Stimulated activated CD8-positive, alpha-beta memory T cell treated with anti-CD3 and anti-CD28 coated beads, Interleukin-7, amount 100 ng/mL, for 24 hours (primary cell): ENCODE data around the gene NFE2L3.

ENCODE experiments used
- DNase-seq: peaks from one replicate; pipeline ENCODE4 v3.0.0-alpha.2; 2020; ENCODE audit warnings: low read depth

The NFE2L3 gene

GRCh38 chr7:26199301-26200037 is 47.5 kb downstream of the NFE2L3 start:
- peak; percentile 21 for DNase-seq

DNA sequence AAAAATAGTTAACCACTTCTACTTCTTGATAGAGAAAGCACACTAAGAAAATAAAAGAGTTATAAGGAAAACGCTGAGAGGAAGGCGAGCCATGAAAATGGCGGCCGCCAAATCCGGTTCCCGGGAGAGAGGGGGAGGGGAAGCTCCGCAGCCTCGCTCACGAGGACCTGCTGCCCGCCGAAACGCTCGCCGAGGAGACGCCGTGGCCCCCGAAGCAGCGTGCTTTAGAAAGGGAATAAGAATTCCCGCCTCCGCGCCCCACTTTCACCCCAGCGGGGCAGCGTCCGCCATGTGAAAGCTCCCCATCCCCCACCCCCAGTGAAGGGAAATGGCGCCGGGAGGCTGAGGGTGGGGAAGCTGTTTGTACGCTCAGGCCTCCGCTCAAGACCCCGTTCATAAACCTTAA is 48.0 kb downstream of the NFE2L3 start:
- DNase-seq, result peak; percentile 58

DNA sequence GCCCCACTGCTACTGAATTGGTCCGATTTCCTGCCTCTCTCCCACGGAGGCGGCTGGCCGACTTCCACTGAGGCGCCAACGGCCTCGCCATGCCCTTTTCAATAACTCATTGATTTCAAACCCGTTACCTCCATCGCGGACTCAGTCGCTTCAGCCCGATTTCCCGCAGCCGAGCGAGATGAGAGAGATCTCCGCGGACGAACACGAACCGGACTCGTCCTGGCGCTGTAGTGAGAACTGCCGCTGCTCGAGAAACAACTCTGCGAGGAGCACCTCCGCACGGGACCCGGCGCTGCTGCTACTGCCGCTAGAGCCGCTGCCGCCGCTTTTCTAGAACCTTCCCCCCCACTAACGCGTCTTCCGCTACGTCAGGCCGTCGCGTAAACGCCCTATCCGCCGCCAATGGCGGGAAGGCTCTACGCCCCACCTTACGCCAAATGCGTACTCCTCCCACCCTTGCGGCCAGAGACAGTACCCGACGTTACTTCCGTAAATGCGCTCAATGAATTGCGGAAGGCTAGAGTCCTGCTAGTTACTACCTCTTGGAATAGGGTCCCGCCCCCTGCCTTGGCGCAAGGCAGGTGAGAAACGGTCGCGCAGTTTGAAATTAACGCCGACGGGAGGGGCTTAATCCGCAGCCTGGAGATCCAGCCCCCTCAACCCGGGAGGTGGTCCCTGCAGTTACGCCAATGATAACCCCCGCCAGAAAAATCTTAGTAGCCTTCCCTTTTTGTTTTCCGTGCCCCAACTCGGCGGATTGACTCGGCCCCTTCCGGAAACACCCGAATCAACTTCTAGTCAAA is 48.6 kb downstream of the NFE2L3 start, which contains the start of gene HNRNPA2B1:
TSS of gene HNRNPA2B1 (minus strand) at position 303 of the 803 bp plus-strand sequence. CDS start at position 134, 169 bp downstream.
- peak; percentile 93 for DNase-seq

DNA sequence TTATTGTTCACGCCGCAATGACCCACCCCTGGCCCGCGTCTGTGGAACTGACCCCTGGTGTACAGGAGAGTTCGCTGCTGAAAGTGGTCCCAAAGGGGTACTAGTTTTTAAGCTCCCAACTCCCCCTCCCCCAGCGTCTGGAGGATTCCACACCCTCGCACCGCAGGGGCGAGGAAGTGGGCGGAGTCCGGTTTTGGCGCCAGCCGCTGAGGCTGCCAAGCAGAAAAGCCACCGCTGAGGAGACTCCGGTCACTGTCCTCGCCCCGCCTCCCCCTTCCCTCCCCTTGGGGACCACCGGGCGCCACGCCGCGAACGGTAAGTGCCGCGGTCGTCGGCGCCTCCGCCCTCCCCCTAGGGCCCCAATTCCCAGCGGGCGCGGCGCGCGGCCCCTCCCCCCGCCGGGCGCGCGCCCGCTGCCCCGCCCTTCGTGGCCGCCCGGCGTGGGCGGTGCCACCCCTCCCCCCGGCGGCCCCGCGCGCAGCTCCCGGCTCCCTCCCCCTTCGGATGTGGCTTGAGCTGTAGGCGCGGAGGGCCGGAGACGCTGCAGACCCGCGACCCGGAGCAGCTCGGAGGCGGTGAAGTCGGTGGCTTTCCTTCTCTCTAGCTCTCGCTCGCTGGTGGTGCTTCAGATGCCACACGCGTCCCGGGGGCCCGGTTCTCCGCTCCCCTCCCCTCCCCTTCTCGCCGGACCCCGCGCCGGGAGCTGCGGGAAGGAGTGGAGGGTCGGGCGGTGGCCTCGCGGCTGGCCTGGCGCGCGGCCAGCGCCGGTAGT is 49.4 kb downstream of the NFE2L3 start, which contains the start of gene CBX3:
TSS of gene CBX3 (plus strand) at position 499 of the 772 bp plus-strand sequence. CDS start 1,254 bp downstream, outside the sequence.
- DNase-seq, result peak; percentile 76

DNA sequence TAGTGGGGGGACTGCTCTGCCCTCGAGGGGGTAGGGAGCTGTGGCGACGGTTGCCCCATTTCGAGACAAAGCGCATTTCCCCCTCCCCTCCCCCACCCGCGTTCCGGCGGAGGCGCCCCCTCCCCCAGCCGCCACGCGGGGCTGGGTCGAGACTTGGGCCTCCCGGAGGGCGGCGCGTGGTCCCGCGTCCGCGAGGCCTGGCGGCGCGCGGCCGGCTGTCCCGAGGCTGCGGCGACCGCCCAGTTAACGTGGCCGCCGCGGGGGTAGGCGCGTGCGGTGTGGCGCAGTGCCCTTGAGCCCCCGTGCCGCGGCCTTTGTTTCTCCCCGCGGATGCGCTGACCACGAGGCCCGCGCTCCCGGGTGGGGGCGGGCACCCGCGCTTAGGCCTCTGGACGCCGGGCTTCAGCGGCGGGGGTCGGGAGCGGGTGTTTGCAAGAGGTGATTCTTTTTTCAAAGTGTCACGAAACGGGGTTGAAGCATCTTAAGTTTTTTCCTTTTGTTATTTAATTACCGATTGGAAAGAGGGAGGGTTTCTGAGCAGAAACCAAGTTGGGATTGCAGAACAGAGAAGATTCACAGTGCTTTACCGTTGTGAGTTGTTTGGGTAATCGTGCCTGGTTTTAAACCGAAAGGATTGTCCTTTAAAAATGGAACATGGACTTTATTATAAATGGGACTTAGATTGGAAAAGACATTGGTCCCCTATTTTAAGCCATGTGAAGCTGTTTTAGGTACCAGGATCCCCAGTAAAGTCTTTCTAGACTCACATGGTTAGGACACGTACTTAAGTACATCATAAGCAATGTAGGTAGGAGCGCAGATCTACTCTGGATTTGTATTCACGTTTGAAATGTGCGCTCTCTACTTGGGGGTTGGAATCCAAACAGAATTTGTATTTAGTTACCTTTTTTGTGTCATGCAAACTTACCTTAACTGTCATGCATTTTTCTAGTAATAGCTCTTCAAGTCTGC is 50.3 kb downstream of the NFE2L3 start:
- peak; percentile 23 for DNase-seq

GRCh38 chr7:26203016-26203415 is 51.0 kb downstream of the NFE2L3 start:
- no peak for DNase-seq

GRCh38 chr7:26208040-26208439 is 56.0 kb downstream of the NFE2L3 start:
- DNase-seq, result no peak

DNA sequence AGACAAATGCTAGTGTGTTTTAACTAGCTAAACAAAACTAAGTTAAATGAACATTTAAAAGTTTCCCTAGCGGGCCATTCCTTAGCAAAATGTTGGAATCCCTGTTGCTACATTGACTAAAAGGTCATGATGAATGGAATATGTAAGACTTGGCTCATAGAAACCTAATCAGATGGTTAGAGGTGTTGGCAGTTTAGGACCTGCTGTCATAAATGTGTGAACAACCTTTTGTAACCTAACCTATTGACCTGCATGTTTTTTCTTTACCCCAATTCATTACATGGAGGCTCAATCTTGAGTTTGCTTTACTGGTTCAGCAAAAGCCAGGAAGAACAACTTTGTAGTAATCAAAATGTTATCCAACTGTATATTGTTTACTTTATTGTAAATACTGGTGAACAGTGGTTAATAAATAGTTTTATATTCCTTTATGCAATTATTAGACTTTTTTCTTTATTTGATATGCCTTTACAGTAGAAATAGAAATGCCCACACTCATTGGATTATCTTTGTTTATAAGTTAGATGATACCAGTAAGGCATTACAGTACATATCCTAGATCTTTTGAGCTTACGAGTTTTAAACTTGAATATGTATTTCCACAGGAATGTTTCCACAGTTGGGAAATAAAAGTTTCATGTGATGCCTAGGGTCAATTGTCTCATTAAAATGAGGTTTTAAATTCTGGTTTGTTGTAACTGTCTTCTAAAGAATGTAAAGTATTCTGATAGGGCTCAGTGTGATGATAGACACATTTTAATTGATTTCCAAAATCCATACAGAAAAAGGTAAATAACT is 61.1 kb downstream of the NFE2L3 start:
- DNase-seq, result no peak

- no peak for DNase-seq
Measured at GRCh38 chr7:26213807-26214515, 62.0 kb downstream of the NFE2L3 start.

- DNase-seq, result no peak
Measured at GRCh38 chr7:26216049-26216448, 64.1 kb downstream of the NFE2L3 start.

DNA sequence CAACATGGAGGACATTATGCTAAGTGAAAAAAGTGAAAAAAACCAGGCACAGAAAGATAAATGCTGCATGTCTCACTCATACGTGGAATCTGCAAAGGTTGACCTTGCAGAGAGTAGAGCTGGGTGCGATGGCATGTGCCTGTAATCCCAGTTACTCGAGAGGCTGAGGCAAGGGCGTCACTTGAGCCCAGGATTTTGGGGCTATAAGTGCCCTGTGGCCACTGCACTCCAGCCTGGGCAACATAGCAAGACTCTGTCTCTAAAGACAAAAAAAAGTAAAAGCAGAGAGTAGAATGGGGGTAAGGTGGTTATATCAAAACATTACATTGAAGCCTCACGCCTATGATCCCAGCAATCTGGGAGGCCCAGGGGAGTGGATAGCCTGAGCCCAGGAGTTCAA is 72.4 kb downstream of the NFE2L3 start:
- no peak for DNase-seq

DNA sequence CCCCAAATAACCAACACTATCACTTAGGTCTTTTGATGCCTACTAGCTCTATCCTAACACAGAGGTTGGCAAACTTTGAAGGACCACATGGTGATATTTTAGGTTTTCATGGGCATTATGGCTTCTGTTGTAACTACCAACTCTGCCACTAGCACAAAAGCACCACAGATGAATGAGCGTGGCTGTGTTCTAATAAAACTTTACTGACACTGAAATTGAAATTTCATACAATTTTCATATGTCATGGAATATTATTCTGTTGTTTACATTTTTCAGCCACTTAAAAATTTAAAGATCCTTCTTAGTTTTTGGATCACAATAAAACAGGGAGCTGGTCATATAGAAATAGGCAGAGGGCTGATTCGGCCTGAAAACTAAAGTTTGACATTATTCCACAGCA is 76.0 kb downstream of the NFE2L3 start:
- DNase-seq, result no peak

GRCh38 chr7:26233902-26234511 is 82.0 kb downstream of the NFE2L3 start:
- no peak for DNase-seq
